ENCODE data around the gene HSBP1L1. TPM values are rescaled to one million over a fixed set of nuclear protein-coding genes. Genes with fewer than 3 reads are reported as not detected.

HSBP1L1 gene
- total RNA-seq, 1 donor, result 22.0 TPM

DNA sequence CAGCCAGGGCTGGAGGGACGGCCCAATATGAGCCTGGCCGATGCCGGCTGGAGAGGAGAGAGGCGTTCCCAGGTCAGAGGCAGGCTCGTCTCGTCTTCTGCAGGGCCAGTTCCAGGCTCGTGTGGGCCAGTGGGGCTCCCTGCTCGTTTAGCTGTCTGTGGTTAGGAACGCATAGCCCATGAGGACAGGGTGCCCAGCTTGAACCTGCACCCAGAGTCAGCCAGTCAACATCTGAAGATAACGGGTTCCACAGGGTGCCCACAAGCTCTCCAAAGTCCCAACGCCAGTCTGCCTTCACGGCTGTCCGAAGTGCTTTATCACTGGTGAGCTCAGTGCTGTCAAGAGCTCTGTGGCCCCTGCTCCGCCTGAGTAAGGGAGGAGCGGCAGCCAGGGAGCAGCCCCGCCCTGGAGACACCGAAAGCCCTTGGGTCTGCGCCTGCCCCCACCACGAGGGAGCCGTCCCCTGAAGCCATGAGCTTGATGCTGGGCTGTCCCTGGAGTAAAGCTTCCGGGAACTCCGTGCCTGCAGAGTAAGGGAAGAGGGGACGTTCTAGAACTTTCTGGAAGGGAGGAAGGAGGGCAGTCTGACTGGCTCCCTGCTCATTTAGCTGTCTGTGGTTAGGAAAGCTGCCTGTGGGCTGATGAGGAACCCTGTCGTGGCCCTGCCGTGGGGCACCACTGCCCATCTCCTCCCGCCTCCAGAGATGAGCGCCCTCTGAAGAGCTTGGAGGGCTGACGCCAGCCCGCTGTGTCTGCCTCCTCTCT, 2.7 kb upstream of the HSBP1L1 start:
- TF ChIP-seq CTCF (IDR thresholded peaks at IDR 0.05; ENCODE audit: insufficient read depth, low read depth, low read length), result no peak
- DNase-seq (ENCODE audit: low read depth), result peak; percentile 38
- H3K4me3 ChIP-seq (ENCODE audit: low read depth, low read length), result no peak overlapping the region

DNA sequence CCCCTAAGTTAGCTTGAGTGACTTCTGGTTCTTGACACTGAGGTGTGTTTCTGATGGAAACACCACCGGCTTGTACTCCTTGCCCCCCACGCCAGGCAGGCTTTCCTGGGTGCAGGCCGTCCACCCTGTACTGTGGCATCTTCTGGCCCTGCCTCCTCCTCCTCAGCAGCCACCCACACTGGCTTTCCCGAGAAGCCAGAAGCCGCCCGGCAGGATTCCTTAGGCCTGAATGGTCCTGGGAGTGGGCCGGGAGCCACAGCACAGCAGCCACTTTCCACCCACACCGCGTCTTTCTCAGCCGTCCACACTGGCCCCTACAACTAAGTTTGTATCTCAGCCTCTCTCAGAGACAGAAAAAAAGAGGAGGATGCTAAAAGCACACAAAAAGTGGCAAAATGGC, 2.1 kb upstream of the HSBP1L1 start:
- DNase-seq (ENCODE audit: low read depth), result peak; percentile 35
- no peak overlapping the region for H3K4me3 ChIP-seq (ENCODE audit: low read depth, low read length)
- TF ChIP-seq CTCF (IDR thresholded peaks at IDR 0.05; ENCODE audit: insufficient read depth, low read depth, low read length), result no peak

GRCh38 chr18:79962835-79963657, 1.4 kb upstream of the HSBP1L1 start:
- DNase-seq (ENCODE audit: low read depth), result no peak
- no peak overlapping the region for H3K4me3 ChIP-seq (ENCODE audit: low read depth, low read length)
- no peak for TF ChIP-seq CTCF (IDR thresholded peaks at IDR 0.05; ENCODE audit: insufficient read depth, low read depth, low read length)

GRCh38 chr18:79963658-79964329, 649 bp upstream of the HSBP1L1 start:
- DNase-seq (ENCODE audit: low read depth), result no peak
- TF ChIP-seq CTCF (IDR thresholded peaks at IDR 0.05; ENCODE audit: insufficient read depth, low read depth, low read length), result no peak
- H3K4me3 ChIP-seq (ENCODE audit: low read depth, low read length), result peak overlapping the region; percentile 73

- H3K4me3 ChIP-seq (ENCODE audit: low read depth, low read length), result peak overlapping the region; percentile 73
- peak; percentile 97 for DNase-seq (ENCODE audit: low read depth)
- no peak for TF ChIP-seq CTCF (IDR thresholded peaks at IDR 0.05; ENCODE audit: insufficient read depth, low read depth, low read length)
These were observed 868 bp downstream of the HSBP1L1 start for GRCh38 chr18:79965119-79965902.
